ENCODE measurements around the gene PIGH.
"Not testable (repeated sequence)": the region's sequence is repeated elsewhere in the genome, so short reads cannot be mapped to it uniquely, and the experiment has no call there.

Gene PIGH, protein sequence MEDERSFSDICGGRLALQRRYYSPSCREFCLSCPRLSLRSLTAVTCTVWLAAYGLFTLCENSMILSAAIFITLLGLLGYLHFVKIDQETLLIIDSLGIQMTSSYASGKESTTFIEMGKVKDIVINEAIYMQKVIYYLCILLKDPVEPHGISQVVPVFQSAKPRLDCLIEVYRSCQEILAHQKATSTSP

DNA sequence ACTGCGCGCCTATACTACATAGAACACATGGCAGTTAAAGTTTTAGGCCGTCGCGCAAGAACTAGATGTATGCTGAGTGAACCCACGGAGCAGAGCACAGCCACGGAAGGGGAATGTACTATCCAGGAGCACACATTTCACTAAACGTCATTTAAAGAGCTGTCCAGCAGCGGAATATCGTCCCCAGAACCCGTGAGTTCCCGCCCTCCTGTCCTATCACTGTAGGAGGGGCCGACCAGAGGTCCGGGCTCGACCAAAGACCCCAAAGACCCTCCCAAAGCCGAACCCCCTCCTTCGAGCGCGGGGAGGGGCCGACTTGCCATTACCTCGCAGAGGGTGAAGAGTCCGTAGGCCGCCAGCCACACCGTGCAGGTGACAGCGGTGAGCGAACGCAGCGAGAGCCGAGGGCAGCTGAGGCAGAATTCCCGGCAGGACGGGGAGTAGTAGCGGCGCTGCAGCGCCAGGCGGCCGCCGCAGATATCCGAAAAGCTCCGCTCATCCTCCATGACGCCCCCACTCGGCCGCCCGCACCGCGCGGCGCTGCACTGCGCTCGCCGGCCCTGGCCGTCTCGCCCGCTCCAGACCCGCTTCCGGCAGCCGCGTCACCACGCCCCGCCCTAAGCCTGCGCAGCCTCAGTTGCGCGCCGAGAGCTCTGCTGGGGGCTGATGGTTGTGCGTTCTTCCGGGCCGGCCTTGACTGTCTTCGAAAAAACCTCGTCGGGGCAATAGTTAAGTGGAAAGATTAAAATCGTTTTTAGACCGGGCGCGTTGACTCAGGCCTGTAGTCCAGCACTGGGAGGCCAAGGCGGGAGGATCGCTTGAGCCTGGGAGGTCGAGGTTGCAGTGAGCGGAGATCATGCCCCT, at the start of gene PIGH:
TSS of gene PIGH (minus strand) at position 571 of the 864 bp plus-strand sequence. CDS start at position 506, 65 bp downstream.
- peak; percentile 56 for DNase-seq (ENCODE audit: low read depth)

DNA sequence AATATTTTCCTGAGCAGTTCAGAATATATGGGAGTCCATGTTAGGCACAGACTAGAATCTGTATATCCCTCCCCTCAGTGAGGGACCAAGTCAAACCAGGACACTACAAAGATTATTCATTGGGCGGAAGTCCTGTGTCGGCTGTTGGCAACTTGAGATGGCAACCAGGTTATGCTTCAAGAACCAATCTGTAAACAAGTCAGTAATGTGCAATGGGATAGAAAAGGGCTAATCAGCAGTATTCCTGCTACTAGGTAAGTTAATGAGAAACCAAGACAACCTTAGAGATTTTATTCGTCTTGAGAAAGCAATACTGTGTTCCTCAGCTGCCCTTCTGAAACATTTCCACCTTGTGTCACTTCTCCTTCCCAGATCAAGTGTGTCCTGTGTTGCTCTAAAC, 46.1 kb upstream of the PIGH start:
- DNase-seq (ENCODE audit: low read depth), result no peak

DNA sequence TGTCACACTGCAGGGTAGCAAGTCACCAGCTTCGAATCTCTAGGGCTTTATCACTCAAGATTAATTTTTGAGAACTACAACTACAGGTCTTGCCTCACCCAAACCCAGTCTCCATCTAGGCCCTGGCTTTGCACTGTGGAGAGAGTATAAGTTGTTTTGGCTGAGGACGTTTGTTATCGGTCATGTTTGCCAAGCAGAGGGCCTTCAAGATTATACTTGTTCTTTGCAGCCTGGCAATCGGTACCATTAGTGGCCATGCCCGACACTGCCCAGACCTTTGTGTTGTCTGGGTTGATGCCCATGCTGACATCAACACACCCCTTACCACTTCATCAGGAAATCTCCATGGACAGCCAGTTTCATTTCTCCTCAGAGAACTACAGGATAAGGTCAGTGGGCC, 45.3 kb upstream of the PIGH start:
- DNase-seq (ENCODE audit: low read depth), result no peak

DNA sequence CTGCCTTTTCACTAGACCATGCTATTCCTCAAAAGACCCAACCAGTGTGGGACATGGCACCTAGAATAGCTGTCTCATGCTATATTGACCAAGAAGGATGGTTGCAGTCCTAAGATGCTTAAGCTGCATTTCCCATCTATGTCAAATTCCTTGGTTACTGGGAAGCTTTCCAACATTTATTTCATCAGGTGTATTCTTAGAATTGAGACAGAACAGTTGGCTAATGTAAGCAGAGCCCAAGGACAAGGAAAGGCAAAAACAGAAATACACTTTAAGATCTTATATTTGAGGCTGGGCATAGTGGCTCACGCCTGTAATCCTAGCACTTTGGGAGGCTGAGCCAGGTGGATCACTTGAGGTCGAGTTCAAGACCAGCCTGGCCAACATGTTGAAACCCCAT, 44.4 kb upstream of the PIGH start:
- no peak for DNase-seq (ENCODE audit: low read depth)

DNA sequence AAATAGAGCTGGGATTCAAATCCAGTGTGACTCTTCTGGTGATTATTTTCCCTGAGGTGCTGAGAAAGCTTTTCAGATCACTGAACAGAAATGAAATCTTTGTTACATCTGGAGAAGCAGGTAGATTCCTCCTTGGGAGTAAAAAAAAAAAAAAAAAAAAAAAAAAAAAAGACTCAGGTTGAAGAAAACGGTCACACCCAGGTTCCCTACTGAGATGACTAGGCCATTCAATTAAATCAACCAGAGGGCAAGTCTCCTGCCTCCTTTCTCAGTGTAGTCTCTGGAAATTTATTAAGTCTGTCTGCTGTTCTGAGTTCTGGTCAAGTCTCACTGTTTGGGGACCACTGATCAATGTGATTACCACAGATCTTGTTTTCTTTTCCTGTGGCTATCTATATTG, 43.6 kb upstream of the PIGH start:
- DNase-seq (ENCODE audit: low read depth), result no peak

DNA sequence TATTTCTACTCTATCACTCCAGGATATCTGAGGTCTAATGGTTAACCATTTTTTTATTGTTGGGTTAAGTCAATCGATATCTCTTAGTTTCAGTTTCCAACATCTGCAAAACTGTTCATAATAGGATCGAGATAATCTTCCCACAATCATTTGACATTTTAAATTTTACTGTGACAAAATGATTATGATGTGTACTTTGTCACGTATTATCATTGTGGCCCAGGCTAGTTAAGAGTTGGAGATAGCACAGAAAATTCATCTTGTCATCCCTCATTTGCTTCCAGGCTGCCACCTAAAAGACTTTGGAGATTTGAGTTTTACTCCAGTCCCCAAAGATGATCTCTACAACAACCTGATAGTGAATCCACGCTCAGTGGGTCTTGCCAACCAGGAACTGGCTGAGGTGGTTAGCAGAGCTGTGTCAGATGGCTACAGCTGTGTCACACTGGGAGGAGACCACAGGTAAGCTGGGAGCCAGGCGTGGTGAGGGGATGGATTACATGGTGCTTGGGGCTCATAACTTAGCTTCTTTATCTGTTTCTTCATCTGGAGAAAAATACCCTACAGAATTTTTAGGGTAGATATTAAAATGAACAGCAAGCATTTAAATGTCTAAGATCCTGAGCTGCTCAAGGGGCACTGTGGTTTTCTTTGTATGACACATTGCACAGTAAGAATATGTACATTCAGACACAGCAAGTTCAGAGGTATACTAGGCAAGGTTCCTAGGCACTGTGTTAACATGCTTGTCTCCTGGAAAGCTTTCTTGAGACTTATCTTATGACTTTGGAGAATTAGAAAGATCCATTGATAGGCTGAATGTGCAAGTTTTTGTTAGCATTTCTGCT, 42.1 kb upstream of the PIGH start:
- DNase-seq (ENCODE audit: low read depth), result no peak

DNA sequence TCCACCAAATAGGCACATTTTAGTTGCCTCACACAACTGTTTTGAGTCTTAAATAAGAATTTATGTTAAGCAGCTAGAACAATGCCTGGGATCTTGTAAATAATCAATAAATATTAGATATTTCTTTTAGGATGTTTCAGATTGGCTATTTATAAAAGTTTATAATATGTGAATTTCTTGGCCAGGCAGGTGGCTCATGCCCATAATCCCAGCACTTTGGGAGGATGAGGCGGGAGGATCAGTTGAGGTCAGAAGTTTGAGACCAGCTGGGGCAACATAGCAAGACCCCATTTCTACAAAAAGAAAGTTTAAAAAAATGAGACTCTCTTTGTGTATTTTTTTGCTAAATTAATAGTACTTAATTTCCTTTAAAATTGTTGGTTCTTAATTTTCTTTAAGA, 41.4 kb upstream of the PIGH start:
- no peak for DNase-seq (ENCODE audit: low read depth)

DNA sequence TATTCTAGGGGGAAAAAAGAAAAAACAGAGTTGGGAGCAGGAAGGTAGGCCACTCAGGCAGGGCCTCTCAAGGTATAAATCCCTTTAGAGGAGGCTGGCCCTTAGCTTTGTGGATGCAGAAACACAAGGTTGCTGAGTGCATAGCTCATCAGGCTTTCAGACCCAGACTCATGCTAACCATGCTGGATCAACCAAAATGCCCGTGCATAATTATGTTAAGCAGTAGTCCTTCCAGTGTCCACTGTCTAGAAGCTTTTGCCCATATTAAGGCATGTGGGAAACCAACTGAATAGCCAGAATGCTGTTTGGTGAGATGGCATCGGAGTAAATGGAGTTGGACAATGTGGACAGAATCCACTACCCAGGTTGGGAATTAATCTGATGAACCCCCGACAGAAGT, 38.6 kb upstream of the PIGH start:
- DNase-seq (ENCODE audit: low read depth), result no peak

DNA sequence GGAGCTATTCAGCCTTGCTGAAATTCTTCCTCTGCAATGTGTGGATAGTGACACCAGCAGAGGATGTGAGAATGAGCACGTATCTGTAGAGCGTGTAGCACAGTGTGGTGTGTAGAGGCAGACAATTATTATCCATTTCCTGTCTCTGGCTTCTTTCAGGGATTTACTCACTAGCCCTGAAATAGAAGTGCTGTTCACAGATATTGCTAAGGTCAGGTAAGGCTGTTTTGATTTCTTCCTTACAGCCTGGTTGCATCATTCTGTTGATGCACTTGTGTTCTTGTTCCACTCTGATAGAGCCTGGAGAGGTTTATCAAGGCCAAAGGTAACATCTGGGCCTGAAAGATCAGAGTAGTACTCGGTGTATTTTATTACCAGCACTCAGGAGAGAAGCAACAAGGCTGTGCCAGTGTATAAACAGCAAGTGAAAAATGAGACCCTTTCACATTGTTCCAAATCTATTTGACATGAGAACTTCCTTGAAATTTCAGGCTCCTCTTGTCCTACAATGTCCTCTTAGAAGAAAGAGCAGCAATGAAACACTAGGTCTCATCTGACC, 36.4 kb upstream of the PIGH start:
- DNase-seq (ENCODE audit: low read depth), result peak; percentile 23

DNA sequence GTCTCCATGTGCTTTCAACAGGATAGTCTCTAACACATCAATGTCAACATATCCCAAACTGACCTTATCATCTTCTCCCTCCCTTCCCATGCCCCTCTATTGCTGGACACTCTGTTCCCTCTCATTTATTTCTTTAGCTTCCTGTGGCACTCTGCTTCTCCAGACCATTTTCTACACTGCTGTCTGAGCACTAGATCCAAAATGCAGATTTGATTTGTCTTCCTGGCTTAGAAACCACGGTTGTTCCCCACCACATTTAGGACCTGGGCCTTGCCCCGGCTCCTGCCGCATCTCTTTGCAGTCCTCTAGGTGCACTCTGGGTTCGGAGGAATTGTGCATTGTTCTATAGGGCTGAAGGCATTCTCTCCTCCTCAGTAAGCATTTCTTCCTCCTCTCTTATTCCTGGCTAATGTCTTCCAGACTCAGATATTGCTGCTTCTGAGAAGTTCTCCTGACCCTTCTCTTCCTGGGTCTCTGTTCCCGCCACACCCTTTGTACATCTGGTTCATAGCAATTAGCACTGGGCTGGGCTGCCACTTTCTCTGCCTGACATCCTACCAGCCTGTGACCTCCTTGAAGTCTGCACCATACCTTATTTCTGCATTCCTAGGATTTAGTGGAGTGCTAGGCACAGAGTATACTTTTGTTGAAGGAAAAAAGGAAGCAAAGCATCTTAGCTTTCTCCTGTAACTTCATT, 33.5 kb upstream of the PIGH start:
- DNase-seq (ENCODE audit: low read depth), result no peak

DNA sequence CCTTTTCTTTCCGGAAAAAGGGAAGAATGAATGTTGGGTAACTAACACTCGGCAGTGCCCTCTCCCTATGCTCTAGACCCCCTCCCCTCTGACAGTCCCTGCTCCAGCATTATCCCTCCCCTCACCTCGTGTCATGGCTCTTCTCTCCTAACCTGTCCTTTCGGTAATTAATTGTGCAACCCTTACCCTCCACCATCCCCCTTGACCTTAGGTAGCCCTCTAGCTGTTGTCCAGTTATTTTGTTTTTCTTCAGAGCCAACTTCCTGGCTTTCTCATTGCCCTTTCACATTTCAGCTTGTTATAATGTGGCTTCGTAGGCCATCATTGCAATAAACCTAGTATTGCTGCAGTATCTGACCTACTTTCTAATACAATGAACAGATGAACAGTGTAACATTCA, 30.9 kb upstream of the PIGH start:
- DNase-seq (ENCODE audit: low read depth), result no peak

DNA sequence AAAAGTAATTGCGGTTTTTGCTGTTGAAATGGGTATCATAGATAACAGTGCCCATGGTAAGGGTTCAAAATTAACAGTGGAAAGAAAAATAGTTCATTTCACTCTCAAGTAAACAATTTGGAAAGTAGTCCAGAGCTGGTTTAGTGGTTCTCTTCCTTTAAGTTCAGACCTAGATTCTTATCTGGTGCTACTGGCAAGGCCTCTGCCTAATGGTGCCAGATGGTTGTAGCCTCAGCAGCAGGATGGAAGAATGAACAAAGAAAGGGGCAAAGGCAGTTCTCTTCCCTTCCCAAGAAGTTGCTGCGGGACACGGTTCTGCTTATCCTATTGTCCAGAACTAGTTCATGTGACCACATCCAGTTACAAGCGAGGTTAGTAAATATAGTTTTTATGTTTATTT, 30.1 kb upstream of the PIGH start:
- no peak for DNase-seq (ENCODE audit: low read depth)

DNA sequence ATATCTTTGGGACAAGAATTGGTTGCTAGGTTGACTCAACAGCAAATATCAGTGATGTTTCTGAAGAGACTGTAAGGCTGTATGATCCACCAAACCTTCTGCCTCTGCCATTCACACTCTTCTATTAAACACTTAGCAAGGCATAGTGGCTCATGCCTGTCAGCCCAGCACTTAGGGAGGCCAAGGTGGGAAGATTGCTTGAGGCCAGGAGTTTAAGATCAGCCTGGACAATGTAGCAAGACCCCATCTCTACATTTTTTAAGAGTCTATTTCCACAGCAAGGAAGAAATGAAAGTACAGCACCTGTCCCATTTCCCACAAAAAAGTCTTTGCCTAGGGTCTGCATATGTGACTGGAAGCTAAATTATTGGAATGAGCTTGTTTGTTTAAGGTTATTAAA, 27.5 kb upstream of the PIGH start:
- DNase-seq (ENCODE audit: low read depth), result no peak

DNA sequence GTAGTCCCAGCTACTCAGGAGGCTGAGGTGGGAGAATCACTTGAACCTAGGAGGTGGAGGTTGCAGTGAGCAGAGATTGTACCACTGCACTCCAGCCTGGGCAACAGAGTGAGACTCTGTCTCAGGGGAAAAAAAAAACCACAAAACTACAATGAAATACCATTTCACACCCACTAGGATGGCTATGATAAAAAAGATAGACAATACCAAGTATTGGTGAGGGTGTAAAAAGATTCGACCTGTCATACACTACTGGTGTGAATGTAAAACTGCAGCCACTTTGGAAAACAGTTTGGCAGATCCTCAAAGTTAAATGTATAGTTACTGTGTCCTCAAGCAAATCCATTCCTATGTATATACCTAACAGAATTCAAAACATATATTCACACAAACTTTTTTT, 26.1 kb upstream of the PIGH start:
- DNase-seq (ENCODE audit: low read depth), result not testable (repeated sequence)

DNA sequence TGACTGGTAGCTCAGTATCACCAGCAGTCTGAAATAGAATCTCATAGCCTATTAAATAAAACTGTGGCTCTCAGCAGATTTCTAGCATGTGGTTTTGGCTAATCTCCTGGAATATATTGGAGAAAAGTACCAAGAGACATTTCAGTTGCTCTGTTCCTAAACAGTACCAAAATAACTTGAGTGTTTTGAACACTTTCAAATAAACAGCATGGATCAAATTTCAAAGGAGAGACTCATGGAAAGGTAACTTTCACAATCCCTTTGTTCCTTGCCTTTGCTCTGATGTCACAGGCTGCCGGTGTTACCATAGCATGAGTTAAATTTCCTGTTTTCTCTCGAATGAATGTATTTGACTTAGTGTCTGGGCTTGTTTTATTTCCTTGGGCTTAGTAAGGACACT, 23.0 kb upstream of the PIGH start:
- DNase-seq (ENCODE audit: low read depth), result no peak

DNA sequence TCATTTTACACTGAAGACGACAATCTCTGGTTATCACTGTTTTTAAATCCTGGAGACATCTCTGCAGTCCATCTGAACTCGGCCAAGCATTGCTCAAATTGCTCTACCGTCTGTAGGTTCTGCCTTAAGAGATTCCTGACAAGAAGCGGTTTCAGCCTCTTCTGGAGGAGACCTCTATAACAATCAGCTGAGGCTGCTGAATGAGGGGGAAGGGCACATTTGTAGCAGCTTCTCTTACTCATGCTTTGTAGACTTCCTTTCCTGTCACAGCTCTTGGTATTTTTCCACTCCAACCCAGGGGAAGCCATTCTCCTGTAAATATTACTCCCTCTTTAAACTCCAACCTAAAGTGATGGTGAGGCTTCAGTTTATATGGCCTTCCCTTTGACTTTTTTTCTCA, 22.6 kb upstream of the PIGH start:
- no peak for DNase-seq (ENCODE audit: low read depth)

DNA sequence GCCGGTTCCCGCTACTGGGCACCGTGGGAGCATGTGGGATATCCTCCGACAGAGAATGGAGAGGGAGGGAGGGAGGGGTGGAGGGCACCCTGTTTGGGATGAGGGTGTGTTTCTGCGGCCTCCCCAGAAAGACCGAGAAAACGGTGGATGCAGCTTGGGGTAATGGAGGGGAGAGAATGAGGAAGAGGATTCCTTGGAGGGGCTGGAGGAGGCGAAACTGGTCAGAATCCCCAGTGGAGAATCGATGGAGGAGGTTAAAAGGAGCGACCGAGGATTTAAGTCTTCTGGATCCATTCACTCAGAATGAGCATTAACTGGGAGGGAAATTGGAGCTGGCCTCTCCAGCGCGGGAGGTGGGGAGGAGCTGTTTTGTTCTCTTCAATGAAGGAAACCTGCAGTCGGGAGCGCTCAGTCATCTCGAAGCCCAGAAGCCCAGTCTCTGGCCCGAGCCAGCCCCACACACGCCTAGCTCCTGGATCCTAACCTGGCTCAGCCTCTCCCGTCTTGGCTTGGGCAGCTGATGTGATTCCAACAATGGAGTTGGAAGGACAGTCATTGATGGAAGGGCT, 20.2 kb upstream of the PIGH start:
- DNase-seq (ENCODE audit: low read depth), result no peak

DNA sequence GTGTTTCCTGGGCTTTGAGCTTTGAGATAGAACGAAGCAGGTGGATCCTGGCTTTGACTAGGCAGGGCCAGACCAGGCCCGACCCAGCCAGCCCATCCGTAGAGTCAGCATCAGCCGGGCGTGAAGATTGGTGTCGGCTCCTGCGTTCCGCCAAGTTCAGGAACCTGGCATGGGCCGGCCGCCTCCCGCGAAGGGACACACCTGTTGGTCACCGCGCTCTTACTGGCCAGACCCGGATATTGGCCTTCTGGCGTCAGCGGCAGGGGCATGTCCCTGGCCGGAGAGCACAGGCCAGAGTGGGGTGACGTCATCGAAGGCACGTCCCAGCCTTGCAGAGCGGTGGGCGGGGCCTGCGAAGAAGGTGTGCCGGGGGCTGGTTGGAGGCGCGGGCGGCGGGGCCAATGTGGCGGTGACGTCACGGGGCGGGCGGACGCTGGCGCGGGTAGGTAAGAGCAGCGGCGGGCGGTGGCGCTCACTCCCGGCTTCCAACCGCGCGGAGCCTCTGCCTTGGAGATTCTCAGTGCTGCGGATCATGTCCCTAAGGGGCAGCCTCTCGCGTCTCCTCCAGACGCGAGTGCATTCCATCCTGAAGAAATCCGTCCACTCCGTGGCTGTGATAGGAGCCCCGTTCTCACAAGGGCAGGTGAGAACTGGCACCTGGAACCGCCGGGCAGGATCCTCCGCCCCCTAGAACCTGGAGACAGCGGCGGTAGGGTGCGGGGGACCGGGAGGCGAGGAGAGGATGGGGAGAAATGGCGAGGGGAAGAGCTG, 19.6 kb upstream of the PIGH start, which contains the start of gene ARG2:
TSS of gene ARG2 (plus strand) at position 475 of the 771 bp plus-strand sequence. CDS start at position 533, 58 bp downstream.
- peak; percentile 83 for DNase-seq (ENCODE audit: low read depth)

DNA sequence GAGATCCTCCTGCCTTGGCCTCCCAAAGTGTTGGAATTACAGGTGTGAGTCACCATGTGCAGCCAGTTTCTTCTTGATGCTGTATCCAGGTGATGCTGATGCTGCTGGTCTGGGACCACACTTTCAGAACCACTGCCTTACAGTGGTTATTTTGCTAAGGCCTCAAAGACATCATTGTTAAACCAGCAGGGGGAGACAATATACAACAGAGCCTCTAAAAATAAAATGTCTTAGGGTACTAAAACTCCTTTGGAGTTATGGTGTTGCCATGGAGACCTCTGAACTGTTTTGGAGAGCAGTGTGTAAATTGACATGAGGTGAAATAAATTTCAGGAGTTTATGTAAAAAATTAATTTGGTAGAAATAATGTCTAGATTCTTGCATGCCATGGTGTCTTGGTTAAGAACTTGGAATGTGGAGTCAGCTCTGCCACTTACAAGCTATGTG, 18.6 kb upstream of the PIGH start:
- peak; percentile 80 for DNase-seq (ENCODE audit: low read depth)

DNA sequence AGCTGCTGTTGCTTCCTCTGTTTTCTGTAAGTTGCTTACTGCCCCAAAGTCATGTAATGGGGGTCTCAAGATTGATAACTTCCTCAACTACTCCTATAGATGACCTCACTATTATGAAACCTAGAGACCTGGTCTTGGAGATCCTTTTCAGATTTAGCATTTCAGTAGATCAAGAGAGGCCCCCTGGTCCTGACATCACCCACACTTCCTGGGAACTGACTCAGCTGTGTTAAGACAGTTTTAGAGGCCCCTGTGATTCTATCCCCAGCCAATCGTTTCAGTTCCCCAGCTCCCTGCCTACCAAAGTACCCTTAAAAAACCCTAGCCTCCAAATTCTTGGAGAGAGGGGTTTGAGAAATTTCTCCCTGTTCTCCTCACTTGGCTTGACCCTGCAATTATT, 10.4 kb upstream of the PIGH start:
- no peak for DNase-seq (ENCODE audit: low read depth)
